NCI-H82 (cell line): ENCODE data around the gene MYO1A.
"Not testable (repeated sequence)": the region's sequence is repeated elsewhere in the genome, so short reads cannot be mapped to it uniquely, and the experiment has no call there.

Experiments used
- DNase-seq: peaks from one replicate; lab custom pipeline; 2025; lab: John Stamatoyannopoulos, UW

MYO1A gene

GRCh38 chr12:56994231-56994746 lies 55.6 kb downstream of the MYO1A start:
- no peak for DNase-seq

- no peak for DNase-seq
Observed at GRCh38 chr12:56993346-56993745, 56.6 kb downstream of the MYO1A start.

- DNase-seq: no peak
Observed at GRCh38 chr12:56991319-56992246, 58.3 kb downstream of the MYO1A start.

- no peak for DNase-seq
Observed at GRCh38 chr12:56990648-56991318, 59.1 kb downstream of the MYO1A start.

- DNase-seq: no peak
Observed at GRCh38 chr12:56989861-56990610, 59.9 kb downstream of the MYO1A start.

GRCh38 chr12:56988207-56988739 lies 61.7 kb downstream of the MYO1A start:
- no peak for DNase-seq

DNA sequence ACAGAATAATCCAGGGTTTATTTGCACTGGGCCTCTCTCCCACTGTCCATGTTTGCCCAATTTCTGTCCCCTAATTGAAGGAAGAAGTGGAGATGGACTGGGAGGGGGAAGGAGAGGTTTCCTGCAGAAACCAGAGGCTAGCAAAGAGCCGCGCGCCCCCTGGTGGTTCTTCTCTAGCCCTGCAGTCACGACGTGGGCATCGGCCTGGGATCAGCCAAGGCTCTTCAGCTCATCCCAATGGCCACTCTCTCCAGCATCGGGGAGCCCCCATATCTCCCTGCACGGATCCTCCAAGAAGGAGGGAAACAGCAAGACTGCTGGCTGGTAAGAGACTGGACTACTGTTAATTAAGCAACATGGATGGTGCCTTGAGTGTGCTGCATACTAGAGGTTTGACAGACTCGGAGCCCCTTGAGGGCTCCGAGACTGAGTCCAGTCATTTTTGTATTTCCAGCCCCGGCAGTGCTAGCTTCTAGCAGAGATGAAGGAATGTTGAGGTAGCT lies 62.3 kb downstream of the MYO1A start:
- DNase-seq: peak; percentile 92

- DNase-seq: no peak
Observed at GRCh38 chr12:56987011-56987410, 62.9 kb downstream of the MYO1A start.

DNA sequence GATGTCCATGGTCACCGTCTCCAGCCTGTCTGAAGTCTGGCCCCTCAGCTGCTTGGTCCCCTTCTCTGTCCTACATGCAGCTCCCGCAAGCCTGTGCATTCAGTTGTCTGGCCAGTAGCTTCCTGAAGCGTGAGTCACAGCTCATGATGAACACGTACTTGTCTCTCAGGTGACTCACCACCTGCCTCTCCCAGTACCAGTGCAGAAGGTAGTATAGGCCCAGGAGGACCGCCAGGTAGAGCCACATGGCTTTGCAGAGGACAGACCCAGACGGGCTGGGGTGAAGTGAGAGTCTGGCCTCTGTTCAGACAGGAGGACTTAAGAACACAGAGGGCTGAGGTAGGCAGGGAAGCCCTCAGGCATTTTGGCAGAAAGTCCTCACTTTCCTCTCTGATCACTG lies 64.2 kb downstream of the MYO1A start:
- DNase-seq: not testable (repeated sequence)

GRCh38 chr12:56983386-56983785 lies 66.5 kb downstream of the MYO1A start:
- no peak for DNase-seq

GRCh38 chr12:56982578-56983236 lies 67.2 kb downstream of the MYO1A start:
- DNase-seq: not testable (repeated sequence)

GRCh38 chr12:56980941-56981530 lies 68.9 kb downstream of the MYO1A start:
- DNase-seq: no peak

- no peak for DNase-seq
Observed at GRCh38 chr12:56980268-56980667, 69.7 kb downstream of the MYO1A start.

- DNase-seq: no peak
Observed at GRCh38 chr12:56979628-56980027, 70.3 kb downstream of the MYO1A start.
